Hematopoietic multipotent progenitor cell treated with erythropoietin and hydrocortisone succinate and interleukin-3 and kit ligand, for 6 days (in vitro differentiated cells): Measurements from ENCODE around the gene GANC.
"Not testable (repeated sequence)": the region's sequence is repeated elsewhere in the genome, so short reads cannot be mapped to it uniquely, and the experiment has no call there.

ENCODE experiments used
- DNase-seq: peaks from one replicate; pipeline ENCODE4 v3.0.0-alpha.2; 2015

The GANC gene

GRCh38 chr15:42283671-42284070 lies 10.7 kb downstream of the GANC start:
- DNase-seq = no peak

GRCh38 chr15:42284551-42284950 lies 11.6 kb downstream of the GANC start:
- DNase-seq = no peak

GRCh38 chr15:42285034-42285433 lies 12.0 kb downstream of the GANC start:
- peak; percentile 30 for DNase-seq

- peak; percentile 61 for DNase-seq
Measured at GRCh38 chr15:42286445-42287029, 13.5 kb downstream of the GANC start.

DNA sequence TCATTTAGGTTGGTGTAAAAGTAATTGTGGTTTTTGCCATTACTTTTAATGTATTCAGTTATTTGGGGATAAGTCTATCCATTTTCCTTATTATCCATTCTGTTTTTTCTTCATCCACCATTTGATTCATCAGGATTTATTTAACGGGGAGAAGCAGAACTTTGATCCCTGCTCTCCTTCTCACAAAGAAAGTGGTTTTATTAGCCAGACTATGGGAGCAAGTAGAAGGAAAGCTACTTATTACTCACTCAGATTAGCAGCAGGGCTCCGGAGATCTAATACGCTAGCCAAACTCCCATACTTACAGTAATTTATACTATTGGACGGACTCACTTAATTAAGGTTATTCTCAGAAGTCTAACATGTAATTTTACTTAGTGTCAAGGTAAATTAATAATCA lies 14.9 kb downstream of the GANC start:
- DNase-seq = no peak

DNA sequence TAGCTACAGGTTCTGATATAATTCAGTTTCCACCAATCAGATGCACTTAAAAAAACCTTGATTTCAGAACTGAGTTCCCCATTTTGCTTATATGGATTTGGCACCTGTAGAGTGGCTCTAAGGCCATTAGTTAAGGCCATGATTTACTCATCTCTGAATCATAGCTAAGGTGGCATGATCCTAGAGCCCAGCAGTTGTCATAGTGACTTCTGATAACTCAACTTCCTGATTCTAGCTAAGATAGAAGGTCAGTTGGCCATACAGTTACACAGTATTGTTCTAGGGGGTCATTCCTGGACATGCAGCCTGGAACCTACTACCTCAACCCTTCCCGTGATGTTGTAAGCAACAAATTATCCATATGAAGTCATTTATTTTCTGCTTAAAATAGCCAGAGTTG lies 16.2 kb downstream of the GANC start:
- no peak for DNase-seq

GRCh38 chr15:42301004-42301403 lies 28.0 kb downstream of the GANC start:
- DNase-seq = not testable (repeated sequence)

DNA sequence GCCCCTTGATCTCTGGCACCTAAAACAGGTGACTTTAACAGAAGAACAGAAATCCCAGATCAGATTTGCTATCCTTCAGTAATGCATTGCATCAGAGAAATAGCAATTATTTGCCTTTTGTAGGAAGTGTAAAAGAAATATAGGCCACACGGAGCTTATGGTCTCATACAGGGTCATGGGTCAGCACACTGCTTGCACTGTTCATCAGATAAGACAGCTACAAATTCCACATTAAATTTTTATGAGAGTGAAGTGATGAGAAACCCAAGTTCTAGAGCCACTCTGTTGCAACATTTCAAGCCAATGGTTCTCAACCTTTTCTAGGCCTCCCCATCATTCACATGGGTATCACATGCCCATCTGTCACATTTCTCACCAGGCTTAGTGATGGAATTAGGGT lies 33.7 kb downstream of the GANC start:
- DNase-seq = no peak

DNA sequence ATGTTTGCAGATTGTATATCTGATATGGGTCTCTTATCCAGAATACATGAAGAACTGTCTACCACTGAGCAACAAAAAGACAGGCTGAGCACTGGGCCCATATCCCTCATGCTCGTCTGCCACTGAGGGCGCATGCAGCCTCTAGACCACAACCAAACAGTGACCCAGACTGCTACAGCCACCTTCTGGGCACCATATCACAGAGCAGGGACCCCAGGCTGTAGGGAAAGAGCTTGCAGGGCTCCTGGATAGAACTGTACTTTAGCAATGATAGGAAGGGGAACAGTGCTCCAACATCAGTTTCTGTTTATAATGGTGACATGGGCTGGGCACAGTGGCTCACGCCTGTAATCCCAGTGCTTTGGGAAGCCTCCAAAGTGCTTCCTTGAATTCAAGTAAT lies 40.5 kb downstream of the GANC start:
- DNase-seq = peak; percentile 4

DNA sequence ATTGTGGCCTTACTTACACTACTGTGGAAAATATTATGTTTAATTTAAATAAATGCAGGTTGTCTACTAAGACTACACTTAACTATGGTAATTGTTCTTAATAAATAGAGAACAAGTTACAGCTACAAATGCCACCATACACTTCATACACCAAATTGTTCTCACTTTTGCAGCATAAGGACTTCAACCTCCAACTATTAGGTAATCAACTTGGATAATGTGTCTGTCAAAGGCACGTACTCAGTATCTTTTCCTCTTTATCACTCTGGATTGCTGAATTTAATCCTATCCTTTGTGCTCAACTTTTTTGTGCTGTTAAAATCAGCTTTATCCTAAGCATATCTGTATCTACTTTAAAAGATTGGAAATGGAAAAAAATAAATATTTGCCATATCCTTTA lies 41.8 kb downstream of the GANC start:
- no peak for DNase-seq

DNA sequence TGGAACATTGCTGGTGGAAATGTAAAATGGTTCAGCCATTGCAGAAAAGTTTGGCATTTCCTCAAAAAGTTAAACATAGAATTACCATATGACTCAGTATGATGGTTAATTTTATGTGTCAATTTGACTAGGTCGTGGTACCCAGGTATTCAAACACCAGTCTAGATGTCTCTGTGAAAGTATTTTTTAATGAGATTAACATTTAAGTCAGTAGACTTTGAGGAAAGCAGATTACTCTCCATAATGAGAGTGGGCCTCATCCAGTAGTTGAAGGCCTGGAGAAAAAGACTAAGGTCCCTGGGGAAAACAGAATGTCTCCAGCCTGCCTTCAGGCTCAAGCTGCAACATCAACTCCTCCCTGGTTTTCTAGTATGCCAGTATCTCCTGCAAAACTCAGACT lies 42.5 kb downstream of the GANC start:
- DNase-seq = no peak

- DNase-seq = not testable (repeated sequence)
Measured at GRCh38 chr15:42316282-42316805, 43.3 kb downstream of the GANC start.

DNA sequence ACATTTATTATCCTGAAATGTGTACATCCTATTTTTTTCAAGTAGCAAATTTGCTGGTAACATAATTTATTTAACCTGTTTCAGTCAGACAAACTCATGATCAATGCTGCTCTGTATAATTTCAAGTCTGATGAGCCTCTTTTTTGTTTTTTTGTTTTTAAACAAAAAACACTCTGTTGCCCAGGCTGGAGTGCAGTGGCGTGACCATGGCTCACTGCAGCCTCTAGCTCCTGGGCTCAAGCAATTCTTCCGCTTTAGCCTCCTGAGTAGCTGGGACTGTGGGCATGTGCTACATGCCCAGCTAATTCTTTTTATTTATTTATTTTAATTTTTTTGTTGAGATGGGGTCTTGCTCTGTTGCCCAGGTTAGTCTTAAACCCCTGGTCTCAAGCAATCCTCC lies 46.2 kb downstream of the GANC start:
- no peak for DNase-seq

DNA sequence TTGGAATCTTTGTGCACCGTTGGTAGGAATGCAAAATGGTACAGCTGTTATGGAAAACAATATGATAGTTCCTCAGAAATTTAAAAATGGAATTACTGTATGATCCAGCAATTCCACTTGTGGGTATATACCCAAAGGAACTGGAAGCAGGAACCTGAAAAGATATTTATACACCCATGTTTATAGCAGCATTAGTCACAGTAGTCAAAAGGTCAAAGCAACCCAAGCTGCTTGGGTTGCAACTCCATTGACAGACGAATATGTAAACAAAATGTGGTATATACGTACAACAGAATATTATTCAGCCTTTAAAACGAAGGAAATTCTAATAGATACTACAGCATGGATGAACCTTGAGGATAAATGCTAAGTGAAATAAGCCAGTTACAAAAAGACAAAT lies 51.3 kb downstream of the GANC start:
- DNase-seq = no peak

GRCh38 chr15:42329161-42329560 lies 56.2 kb downstream of the GANC start:
- no peak for DNase-seq

GRCh38 chr15:42329992-42330391 lies 57.0 kb downstream of the GANC start:
- DNase-seq = no peak

DNA sequence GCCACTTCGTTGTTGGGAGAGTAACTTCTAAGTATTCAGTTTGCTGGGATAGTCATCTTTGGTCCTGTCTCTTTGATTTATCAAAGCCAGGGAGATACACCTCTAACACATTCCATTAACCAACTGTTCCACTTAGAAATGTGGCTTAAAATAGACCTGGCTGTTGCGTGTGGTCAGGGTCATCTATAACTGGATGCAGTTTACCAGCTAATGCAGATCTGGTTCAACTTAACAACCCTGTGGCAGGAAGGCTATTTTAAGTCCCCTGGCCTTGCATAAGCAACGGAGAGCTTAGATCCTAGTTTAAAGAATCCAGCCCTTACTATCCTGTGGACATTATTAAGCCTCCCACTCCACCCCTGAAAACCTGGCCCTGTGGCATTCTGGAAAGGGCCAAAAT lies 58.2 kb downstream of the GANC start:
- no peak for DNase-seq

DNA sequence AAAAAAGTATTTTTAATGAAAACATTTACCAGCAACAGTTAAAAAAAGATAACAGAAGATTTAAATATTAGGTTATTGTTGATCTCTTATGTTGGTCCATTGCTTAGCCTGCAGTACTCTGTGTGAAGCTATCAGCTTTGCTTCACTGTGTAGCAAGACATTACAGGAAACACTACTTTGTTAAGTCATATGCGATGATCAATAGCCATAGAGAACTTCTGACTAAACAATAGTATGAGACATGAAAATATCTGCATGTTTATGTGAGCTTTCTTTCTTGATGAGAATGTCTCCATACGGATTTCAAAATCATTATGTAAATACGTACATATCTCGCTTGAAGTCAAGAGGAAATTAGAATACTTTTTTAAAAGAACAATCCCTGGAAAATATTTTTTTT lies 59.3 kb downstream of the GANC start:
- no peak for DNase-seq

- DNase-seq = no peak
Measured at GRCh38 chr15:42335074-42335473, 62.1 kb downstream of the GANC start.

DNA sequence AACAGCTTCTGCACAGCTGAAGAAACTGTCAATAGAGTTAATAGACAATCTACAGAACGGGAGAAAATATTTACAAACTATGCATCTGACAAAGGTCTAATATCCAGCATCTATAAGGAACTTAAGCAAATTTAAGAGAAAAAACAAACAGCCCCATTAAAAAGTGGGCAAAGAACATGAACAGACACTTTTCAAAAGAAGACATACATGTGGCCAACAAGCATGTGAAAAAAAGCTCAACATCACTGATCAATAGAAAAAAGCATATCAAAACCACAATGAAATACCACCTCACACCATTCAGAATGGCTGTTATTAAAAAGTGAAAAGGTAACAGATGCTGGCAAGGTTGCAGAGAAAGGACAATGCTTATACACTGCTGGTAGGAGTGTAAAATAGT lies 63.6 kb downstream of the GANC start:
- not testable (repeated sequence) for DNase-seq

- DNase-seq = not testable (repeated sequence)
Measured at GRCh38 chr15:42337104-42337503, 64.1 kb downstream of the GANC start.

GRCh38 chr15:42338500-42338899 lies 65.5 kb downstream of the GANC start:
- peak; percentile 14 for DNase-seq

- DNase-seq = no peak
Measured at GRCh38 chr15:42343596-42344232, 70.7 kb downstream of the GANC start.

GRCh38 chr15:42344763-42345162 lies 71.8 kb downstream of the GANC start:
- peak; percentile 13 for DNase-seq

GRCh38 chr15:42345504-42345903 lies 72.5 kb downstream of the GANC start:
- no peak for DNase-seq
